BLaER1 treated with 17β-estradiol and CSF1 and Interleukin-3, amounts not matched to agents 10 nM and 100 nM (cell line): Measurements from ENCODE around the gene IBA57.
A peak's percentile ranks its signal among the peaks of the same experiment; 100 is the strongest.

Source experiments
- H3K27ac ChIP-seq, 11 experiments: shearing (Covaris generic); formaldehyde crosslinking; 2 replicates each; pipeline ENCODE4 v1.8.1; 2022
- H3K27me3 ChIP-seq, 11 experiments: shearing (Covaris generic); formaldehyde crosslinking; 2 replicates each; pipeline ENCODE4 v1.8.1; 2022
- H3K36me3 ChIP-seq, 11 experiments: shearing (Covaris generic); formaldehyde crosslinking; 2 replicates each; pipeline ENCODE4 v1.8.1; 2022
- H3K4me1 ChIP-seq, 10 experiments: shearing (Covaris generic); formaldehyde crosslinking; 2 replicates each; pipeline ENCODE4 v1.8.1; 2022
- H3K4me2 ChIP-seq, 11 experiments: shearing (Covaris generic); formaldehyde crosslinking; 2 replicates each; pipeline ENCODE4 v1.8.1; 2022
- H3K4me3 ChIP-seq, 10 experiments: shearing (Covaris generic); formaldehyde crosslinking; 2 replicates each; pipeline ENCODE4 v1.8.1; 2022
- H3K9ac ChIP-seq, 11 experiments: shearing (Covaris generic); formaldehyde crosslinking; 2 replicates each; pipeline ENCODE4 v1.8.1; 2022
- H3K9me3 ChIP-seq, 11 experiments: shearing (Covaris generic); formaldehyde crosslinking; replicated peaks in 1 of 11; 2 replicates each; pipeline ENCODE4 v1.8.1; 2022
- H4K20me1 ChIP-seq, 11 experiments: shearing (Covaris generic); formaldehyde crosslinking; 2 replicates each; pipeline ENCODE4 v1.8.1; 2022
- Cebpa-rat ChIP-seq, 11 experiments: shearing (Covaris generic); IDR thresholded peaks; 2 replicates each; pipeline ENCODE4 v1.8.1; 2022

IBA57 gene

DNA sequence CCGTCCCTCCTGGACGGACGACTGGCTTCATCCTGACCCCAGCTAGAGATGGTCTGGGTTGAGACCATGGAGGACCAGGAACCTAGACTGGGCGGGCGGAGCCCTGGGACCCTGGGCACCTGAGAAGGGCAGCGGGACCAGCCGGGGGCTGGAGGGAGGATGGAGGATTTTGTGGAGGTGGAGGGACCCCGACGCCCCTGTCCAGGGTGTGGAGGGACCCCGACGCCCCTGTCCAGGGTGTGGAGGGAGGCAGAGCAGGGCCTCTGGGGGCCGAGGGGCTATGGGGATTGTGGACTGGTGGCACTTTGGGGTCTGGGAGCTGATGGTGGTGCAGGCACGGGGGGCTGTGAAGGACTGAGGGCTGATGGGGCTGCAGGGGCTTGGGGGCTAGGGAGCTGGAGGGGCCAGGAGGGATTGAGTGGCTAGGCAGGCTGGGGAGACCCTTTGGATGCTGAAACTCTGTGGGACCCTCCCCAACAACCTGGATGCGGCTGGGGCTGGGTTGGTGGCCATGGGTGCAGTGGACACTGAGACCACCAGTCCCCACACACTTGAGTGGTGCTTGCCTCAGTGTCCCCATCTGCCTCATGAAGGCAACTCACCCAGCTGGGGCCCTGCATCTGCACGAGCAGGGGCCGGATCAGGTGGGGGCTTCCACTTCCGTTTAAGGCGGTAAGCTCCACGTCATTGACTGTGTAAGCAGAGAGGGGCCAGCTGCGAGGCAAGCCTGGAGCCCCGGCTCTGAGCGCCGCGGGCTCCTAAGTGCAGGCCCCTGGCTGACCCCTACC is 8.5 kb upstream of the IBA57 start:
- H3K9me3 ChIP-seq, result no peaks in the 10 kb centered on the region
- H3K9ac ChIP-seq, result peak overlapping the region in 6 of 11 experiments; percentile 24 to 57 (median 45); a peak in 8 of 22 replicates
- peak overlapping the region in 5 of 11 experiments; percentile 15 to 56 (median 22); a peak in 6 of 22 replicates for H3K27ac ChIP-seq
- no peak overlapping the region; a peak in 1 of 20 replicates for H3K4me3 ChIP-seq
- H4K20me1 ChIP-seq, result peaks cover 0 to 48% (median 24%) of the 10 kb centered on the region in 11 experiments; a peak in 10 of 22 replicates
- H3K4me1 ChIP-seq, result peaks cover 34 to 64% (median 50%) of the 10 kb centered on the region in 10 experiments
- no peak for TF ChIP-seq Cebpa-rat (IDR thresholded peaks at IDR 0.05)
- H3K36me3 ChIP-seq, result no peaks in the 10 kb centered on the region
- H3K4me2 ChIP-seq, result peak overlapping the region; percentile 54 to 83 (median 73); a peak in 21 of 22 replicates
- H3K27me3 ChIP-seq, result no peaks in the 10 kb centered on the region

GRCh38 chr1:228157729-228158126 is 7.9 kb upstream of the IBA57 start:
- no peaks in the 10 kb centered on the region for H3K27me3 ChIP-seq
- H3K9me3 ChIP-seq, result no peaks in the 10 kb centered on the region
- TF ChIP-seq Cebpa-rat (IDR thresholded peaks at IDR 0.05), result no peak
- peaks cover 0 to 42% (median 18%) of the 10 kb centered on the region in 11 experiments; a peak in 10 of 22 replicates for H4K20me1 ChIP-seq
- no peak overlapping the region for H3K9ac ChIP-seq
- peaks cover 40 to 64% (median 50%) of the 10 kb centered on the region in 10 experiments for H3K4me1 ChIP-seq
- no peak overlapping the region for H3K4me3 ChIP-seq
- no peak overlapping the region for H3K27ac ChIP-seq
- no peaks in the 10 kb centered on the region for H3K36me3 ChIP-seq
- no peak overlapping the region for H3K4me2 ChIP-seq

DNA sequence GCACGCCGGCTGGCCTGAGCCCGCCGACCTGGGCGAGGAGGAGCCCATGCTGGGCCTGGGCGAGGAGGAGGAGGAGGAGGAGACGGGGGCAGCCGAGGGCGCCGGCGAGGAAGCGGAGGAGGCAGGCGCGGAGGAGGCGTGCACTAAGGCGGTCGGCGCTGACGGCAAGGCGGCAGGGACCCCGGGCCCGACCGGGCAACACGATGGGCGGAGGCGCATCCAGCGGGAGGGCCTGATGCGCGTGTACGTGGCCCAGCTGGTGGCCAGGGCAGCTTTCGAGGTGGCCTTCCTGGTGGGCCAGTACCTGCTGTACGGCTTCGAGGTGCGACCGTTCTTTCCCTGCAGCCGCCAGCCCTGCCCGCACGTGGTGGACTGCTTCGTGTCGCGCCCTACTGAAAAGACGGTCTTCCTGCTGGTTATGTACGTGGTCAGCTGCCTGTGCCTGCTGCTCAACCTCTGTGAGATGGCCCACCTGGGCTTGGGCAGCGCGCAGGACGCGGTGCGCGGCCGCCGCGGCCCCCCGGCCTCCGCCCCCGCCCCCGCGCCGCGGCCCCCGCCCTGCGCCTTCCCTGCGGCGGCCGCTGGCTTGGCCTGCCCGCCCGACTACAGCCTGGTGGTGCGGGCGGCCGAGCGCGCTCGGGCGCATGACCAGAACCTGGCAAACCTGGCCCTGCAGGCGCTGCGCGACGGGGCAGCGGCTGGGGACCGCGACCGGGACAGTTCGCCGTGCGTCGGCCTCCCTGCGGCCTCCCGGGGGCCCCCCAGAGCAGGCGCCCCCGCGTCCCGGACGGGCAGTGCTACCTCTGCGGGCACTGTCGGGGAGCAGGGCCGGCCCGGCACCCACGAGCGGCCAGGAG is 7.2 kb upstream of the IBA57 start:
- TF ChIP-seq Cebpa-rat (IDR thresholded peaks at IDR 0.05), result no peak
- H3K4me3 ChIP-seq, result no peak overlapping the region
- H3K4me1 ChIP-seq, result peaks cover 44 to 66% (median 52%) of the 10 kb centered on the region in 10 experiments

GRCh38 chr1:228159008-228159665 is 6.5 kb upstream of the IBA57 start:
- H3K36me3 ChIP-seq, result no peaks in the 10 kb centered on the region
- TF ChIP-seq Cebpa-rat (IDR thresholded peaks at IDR 0.05), result no peak
- H3K4me3 ChIP-seq, result no peak overlapping the region
- no peak overlapping the region for H3K9ac ChIP-seq
- H3K27ac ChIP-seq, result no peak overlapping the region
- H3K9me3 ChIP-seq, result no peaks in the 10 kb centered on the region
- H3K4me2 ChIP-seq, result no peak overlapping the region
- H4K20me1 ChIP-seq, result peaks cover 0 to 32% (median 14%) of the 10 kb centered on the region in 11 experiments; a peak in 10 of 22 replicates
- peaks cover 49 to 69% (median 59%) of the 10 kb centered on the region in 10 experiments for H3K4me1 ChIP-seq
- no peaks in the 10 kb centered on the region for H3K27me3 ChIP-seq

More for the DNA sequence above, 7.2 kb upstream of the IBA57 start:
- no peak overlapping the region for H3K4me2 ChIP-seq
- no peaks in the 10 kb centered on the region for H3K36me3 ChIP-seq
- no peaks in the 10 kb centered on the region for H3K9me3 ChIP-seq
- H3K27me3 ChIP-seq, result no peaks in the 10 kb centered on the region
- no peak overlapping the region for H3K9ac ChIP-seq
- no peak overlapping the region for H3K27ac ChIP-seq
- peaks cover 0 to 36% (median 16%) of the 10 kb centered on the region in 11 experiments; a peak in 10 of 22 replicates for H4K20me1 ChIP-seq

DNA sequence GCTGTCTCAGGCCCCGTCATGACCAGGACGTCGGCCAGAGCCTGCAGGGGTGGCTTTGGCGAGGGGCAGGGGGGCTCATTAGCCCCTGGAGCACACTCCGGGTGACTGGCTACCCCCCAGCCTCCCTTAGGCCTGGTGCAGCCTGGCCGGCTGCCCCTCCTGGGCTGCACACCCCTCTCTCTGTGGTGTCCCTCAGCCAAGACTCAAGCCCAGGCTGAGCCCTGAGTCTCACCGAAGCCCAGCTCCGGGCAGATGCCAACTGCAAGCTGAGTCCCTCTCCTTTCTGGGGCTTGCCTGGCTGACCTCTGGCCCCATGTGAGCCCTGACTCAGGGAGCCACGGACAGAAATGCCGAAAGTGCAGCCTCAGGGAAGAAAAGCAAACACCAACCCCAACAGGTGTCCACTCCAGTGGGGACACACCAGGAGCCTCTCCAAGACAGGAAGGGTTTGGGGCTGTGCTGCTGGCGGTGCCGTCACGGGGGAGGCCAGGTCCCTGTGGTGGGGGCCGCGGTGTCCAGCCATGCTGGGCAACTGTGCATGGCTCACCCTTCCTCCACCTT is 5.3 kb upstream of the IBA57 start:
- peaks cover 56 to 68% (median 62%) of the 10 kb centered on the region in 10 experiments for H3K4me1 ChIP-seq

GRCh38 chr1:228161362-228161761 is 4.2 kb upstream of the IBA57 start:
- Histone ChIP-seq H3K9me3 (no peaks in the 10 kb centered on the region), H3K27ac (0 out of 22 replicates have a peak overlapping the region, but pooled peaks of 1 of the 11 experiments have one; percentile 62), H3K4me1 (peaks cover 48 to 60% (median 51%) of the 10 kb centered on the region in 10 experiments), H3K4me2 (peak overlapping the region in 6 of 11 experiments; percentile 72 to 93 (median 76); a peak in 8 of 22 replicates), H4K20me1 (peaks cover 0 to 12% (median 0%) of the 10 kb centered on the region in 11 experiments; a peak in 6 of 22 replicates), H3K36me3 (no peaks in the 10 kb centered on the region), H3K4me3 (no peak overlapping the region), H3K9ac (peak overlapping the region in 2 of 11 experiments; percentile 10 to 31; a peak in 1 of 22 replicates), H3K27me3 (no peaks in the 10 kb centered on the region)
- no peak for TF ChIP-seq Cebpa-rat (IDR thresholded peaks at IDR 0.05)

More for the DNA sequence above, 5.3 kb upstream of the IBA57 start:
- no peak overlapping the region for H3K9ac ChIP-seq
- H3K9me3 ChIP-seq, result no peaks in the 10 kb centered on the region
- H3K27ac ChIP-seq, result no peak overlapping the region
- no peak for TF ChIP-seq Cebpa-rat (IDR thresholded peaks at IDR 0.05)
- H3K27me3 ChIP-seq, result no peaks in the 10 kb centered on the region
- H3K4me2 ChIP-seq, result no peak overlapping the region
- no peak overlapping the region for H3K4me3 ChIP-seq
- no peaks in the 10 kb centered on the region for H3K36me3 ChIP-seq
- H4K20me1 ChIP-seq, result peaks cover 0 to 20% (median 3%) of the 10 kb centered on the region in 11 experiments; a peak in 6 of 22 replicates

- Histone ChIP-seq H3K9ac (peak overlapping the region in 9 of 11 experiments; percentile 15 to 65 (median 40); a peak in 13 of 22 replicates), H3K27ac (peak overlapping the region in 9 of 11 experiments; percentile 42 to 100 (median 52); a peak in 14 of 22 replicates)
Measured at GRCh38 chr1:228161866-228162265, 3.7 kb upstream of the IBA57 start.

More at GRCh38 chr1:228161866-228162265, 3.7 kb upstream of the IBA57 start:
- no peaks in the 10 kb centered on the region for H3K9me3 ChIP-seq
- no peaks in the 10 kb centered on the region for H3K27me3 ChIP-seq
- peak overlapping the region; percentile 57 to 93 (median 73) for H3K4me2 ChIP-seq
- TF ChIP-seq Cebpa-rat (IDR thresholded peaks at IDR 0.05), result no peak
- H3K36me3 ChIP-seq, result no peaks in the 10 kb centered on the region
- no peak overlapping the region for H3K4me3 ChIP-seq
- H4K20me1 ChIP-seq, result peaks cover 0 to 12% (median 0%) of the 10 kb centered on the region in 11 experiments; a peak in 7 of 22 replicates
- H3K4me1 ChIP-seq, result peaks cover 48 to 60% (median 51%) of the 10 kb centered on the region in 10 experiments
